SU-DHL-6 (cell line): ENCODE results near the gene GPR42.
A peak's percentile ranks its signal among the peaks of the same experiment; 100 is the strongest.

Source experiments
- H2AFZ ChIP-seq: fragments of 200-600 bp; sonication (generic); 2 replicates; pipeline ENCODE4 v1.6.1; 2014; ENCODE audit warnings: low read depth, mild to moderate bottlenecking, moderate library complexity, mixed read lengths, antibody characterized with exemption, low read length; ENCODE audit not compliant: severe bottlenecking
- H3F3A ChIP-seq: fragments of 200-600 bp; shearing (Covaris generic); 2 replicates; pipeline ENCODE4 v1.6.0; 2016; ENCODE audit warnings: antibody characterized with exemption, mild to moderate bottlenecking; ENCODE audit not compliant: insufficient read depth
- H3K27ac ChIP-seq: fragments of 200-600 bp; sonication (generic); 2 replicates; pipeline ENCODE4 v1.5.1; 2016; ENCODE audit warnings: low read depth, mild to moderate bottlenecking, low read length, moderate library complexity, mixed read lengths
- H3K27me3 ChIP-seq: fragments of 200-600 bp; sonication (generic), shearing (Covaris generic); 2 replicates; pipeline ENCODE4 v1.6.0; 2014; ENCODE audit warnings: mild to moderate bottlenecking, low read length
- H3K36me3 ChIP-seq: fragments of 200-600 bp; sonication (generic); 2 replicates; pipeline ENCODE4 v1.6.1; 2014; ENCODE audit warnings: mild to moderate bottlenecking, low read length, mixed read lengths
- H3K4me2 ChIP-seq: fragments of 300-600, 200-600 bp; shearing (Covaris generic), sonication (generic); 2 replicates; pipeline ENCODE4 v1.6.0; 2014; ENCODE audit warnings: low read length, low read depth, mild to moderate bottlenecking; ENCODE audit not compliant: poor library complexity, severe bottlenecking
- H3K4me3 ChIP-seq: fragments of 200-600 bp; sonication (generic); 2 replicates; pipeline ENCODE4 v1.5.1; 2014; ENCODE audit warnings: antibody characterized with exemption, low read length, mild to moderate bottlenecking, mixed read lengths; ENCODE audit not compliant: insufficient read depth, poor library complexity, severe bottlenecking
- H3K79me2 ChIP-seq: fragments of 200-600 bp; sonication (generic); 2 replicates; pipeline ENCODE4 v1.6.1; 2014; ENCODE audit warnings: mild to moderate bottlenecking, low read length, moderate library complexity; ENCODE audit not compliant: insufficient read depth
- H3K9ac ChIP-seq: fragments of 200-600 bp; sonication (generic); 2 replicates; pipeline ENCODE4 v1.7.0; 2014; ENCODE audit warnings: mild to moderate bottlenecking, low read length
- H3K9me2 ChIP-seq: fragments of 200-600 bp; sonication (generic); replicated peaks from 2 replicates; pipeline ENCODE4 v1.6.1; 2014; ENCODE audit warnings: low read length; ENCODE audit not compliant: insufficient read depth
- H3K9me3 ChIP-seq: fragments of 200-600 bp; sonication (generic); 2 replicates; pipeline ENCODE4 v1.6.1; 2014; ENCODE audit warnings: low read length, mixed read lengths; ENCODE audit not compliant: insufficient read depth
- H4K20me1 ChIP-seq: fragments of 200-600 bp; sonication (generic); 2 replicates; pipeline ENCODE4 v1.6.1; 2014; ENCODE audit warnings: low read depth, mild to moderate bottlenecking, antibody characterized with exemption, low read length, moderate library complexity, mixed read lengths
- EZH2phosphoT487 ChIP-seq: fragments of 200-600 bp; sonication (generic), shearing (Covaris generic); conservative IDR thresholded peaks from 2 replicates; pipeline ENCODE4 v1.6.1; 2018; ENCODE audit warnings: mild to moderate bottlenecking, antibody characterized with exemption, low read length, moderate library complexity, mixed read lengths
- TF ChIP-seq, protein P1 (sequence below): fragments of 200-600 bp; sonication (generic); IDR thresholded peaks from one replicate; pipeline ENCODE4 v1.5.1; 2017; ENCODE audit warnings: antibody characterized with exemption, mild to moderate bottlenecking, low read length, moderate library complexity; ENCODE audit not compliant: insufficient read depth, poor library complexity, severe bottlenecking

Gene GPR42

DNA sequence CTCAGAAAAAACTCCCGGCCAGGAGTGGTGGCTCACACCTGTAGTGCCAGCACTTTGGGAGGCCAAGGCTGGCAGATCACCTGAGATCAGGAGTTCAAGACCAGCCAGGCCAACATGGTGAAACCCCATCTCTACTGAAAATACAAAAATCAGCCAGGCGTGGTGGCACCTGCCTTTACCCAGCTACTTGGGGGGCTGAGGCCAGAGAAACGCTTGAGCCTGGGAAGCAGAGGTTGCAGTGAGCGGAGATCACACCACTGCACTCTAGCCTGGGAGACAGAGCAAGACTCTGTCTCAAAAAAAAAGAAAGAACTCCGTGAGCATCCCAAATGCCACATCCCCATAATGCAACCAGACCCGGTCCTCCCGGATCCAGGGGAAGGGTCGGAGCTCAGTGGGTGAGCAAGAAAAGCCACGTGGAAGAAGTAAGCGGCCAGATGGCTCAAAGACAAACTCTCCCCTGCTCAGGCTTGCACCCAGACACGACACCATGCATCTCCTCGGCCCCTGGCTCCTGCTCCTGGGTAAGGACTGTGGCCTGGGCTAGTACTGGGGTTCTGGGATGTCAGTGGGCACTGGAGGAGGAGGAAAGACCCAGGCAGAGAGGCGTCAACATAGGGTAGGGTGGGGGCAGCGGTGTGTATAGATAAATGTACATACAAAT is 39.2 kb upstream of the GPR42 start:
- peaks cover 29% of the 10 kb centered on the region for H3F3A ChIP-seq
- peaks cover 70% of the 10 kb centered on the region for H3K79me2 ChIP-seq
- no peak overlapping the region for H2AFZ ChIP-seq
- peak overlapping the region; percentile 94 for H3K4me2 ChIP-seq
- H3K4me3 ChIP-seq, result peak overlapping the region; percentile 63
- peak overlapping the region; percentile 96 for H3K27ac ChIP-seq
- no peaks in the 10 kb centered on the region for H3K27me3 ChIP-seq
- peaks cover 29% of the 10 kb centered on the region for H3K36me3 ChIP-seq
- peaks cover 9% of the 10 kb centered on the region; the same call in 1 of the 2 replicates for H4K20me1 ChIP-seq
- H3K9ac ChIP-seq, result peak overlapping the region; percentile 63
- H3K9me3 ChIP-seq, result no peaks in the 10 kb centered on the region
- TF ChIP-seq, protein P1, sequence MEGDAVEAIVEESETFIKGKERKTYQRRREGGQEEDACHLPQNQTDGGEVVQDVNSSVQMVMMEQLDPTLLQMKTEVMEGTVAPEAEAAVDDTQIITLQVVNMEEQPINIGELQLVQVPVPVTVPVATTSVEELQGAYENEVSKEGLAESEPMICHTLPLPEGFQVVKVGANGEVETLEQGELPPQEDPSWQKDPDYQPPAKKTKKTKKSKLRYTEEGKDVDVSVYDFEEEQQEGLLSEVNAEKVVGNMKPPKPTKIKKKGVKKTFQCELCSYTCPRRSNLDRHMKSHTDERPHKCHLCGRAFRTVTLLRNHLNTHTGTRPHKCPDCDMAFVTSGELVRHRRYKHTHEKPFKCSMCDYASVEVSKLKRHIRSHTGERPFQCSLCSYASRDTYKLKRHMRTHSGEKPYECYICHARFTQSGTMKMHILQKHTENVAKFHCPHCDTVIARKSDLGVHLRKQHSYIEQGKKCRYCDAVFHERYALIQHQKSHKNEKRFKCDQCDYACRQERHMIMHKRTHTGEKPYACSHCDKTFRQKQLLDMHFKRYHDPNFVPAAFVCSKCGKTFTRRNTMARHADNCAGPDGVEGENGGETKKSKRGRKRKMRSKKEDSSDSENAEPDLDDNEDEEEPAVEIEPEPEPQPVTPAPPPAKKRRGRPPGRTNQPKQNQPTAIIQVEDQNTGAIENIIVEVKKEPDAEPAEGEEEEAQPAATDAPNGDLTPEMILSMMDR, result no peak
- no peak for TF ChIP-seq EZH2phosphoT487
- H3K9me2 ChIP-seq, result no peaks in the 10 kb centered on the region

DNA sequence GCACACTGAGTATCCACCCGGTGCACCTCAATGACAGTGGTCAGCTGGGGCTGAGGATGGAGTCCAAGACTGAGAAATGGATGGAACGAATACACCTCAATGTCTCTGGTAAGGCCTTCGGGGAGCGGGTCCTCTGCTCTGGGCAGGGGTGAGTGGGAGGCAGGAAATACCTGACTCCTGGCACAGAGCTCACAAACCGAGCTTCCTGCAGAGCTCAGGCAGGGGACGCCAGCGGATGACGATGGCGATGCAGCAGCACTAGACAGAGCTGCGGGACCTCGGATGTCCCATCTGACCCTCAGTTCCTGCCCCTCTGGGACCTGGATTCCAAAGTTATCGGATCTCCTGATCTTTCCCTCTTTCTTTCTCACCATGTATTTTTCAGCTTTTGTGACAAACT is 38.1 kb upstream of the GPR42 start:
- Histone ChIP-seq H3K9me2 (no peaks in the 10 kb centered on the region), H3F3A (peaks cover 32% of the 10 kb centered on the region), H3K9me3 (no peaks in the 10 kb centered on the region), H3K79me2 (peaks cover 71% of the 10 kb centered on the region), H3K4me2 (peak overlapping the region; percentile 94), H3K27ac (peak overlapping the region; percentile 96), H3K4me3 (peak overlapping the region; percentile 63), H4K20me1 (peaks cover 9% of the 10 kb centered on the region; the same call in 1 of the 2 replicates), H3K36me3 (peaks cover 33% of the 10 kb centered on the region), H3K9ac (peak overlapping the region; percentile 63), H3K27me3 (no peaks in the 10 kb centered on the region), H2AFZ (no peak overlapping the region)
- TF ChIP-seq, protein P1, result no peak
- TF ChIP-seq EZH2phosphoT487, result no peak

DNA sequence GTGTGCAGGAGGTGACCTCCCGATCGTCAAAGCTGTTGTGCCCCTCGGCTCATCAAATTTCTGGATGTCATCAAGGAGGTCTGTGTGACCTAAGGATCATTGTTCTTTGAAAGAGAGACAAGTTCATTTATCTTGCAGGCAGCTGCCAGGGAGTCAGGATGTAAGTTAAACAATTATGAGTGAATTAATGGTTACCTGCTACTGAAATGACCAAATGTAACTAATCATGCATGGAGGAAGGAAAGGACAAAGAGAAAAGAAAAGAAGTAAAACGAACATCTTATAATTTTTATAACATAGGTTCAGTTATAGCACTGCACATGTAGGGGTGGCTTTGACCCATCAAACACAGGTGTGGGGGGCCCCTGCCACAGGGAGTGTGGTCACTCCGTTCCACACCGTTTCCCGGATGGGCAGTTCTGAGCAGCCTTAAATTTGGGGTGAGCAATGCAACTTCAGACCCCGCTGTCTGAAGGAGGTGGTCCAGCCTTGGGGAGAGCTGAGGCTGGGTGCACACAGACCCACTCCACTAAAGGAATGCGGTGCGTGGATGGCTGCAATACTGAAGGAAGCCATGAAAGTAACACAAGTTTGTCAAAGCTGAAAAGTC is 36.6 kb upstream of the GPR42 start:
- Histone ChIP-seq H2AFZ (no peak overlapping the region), H3K79me2 (peaks cover 66% of the 10 kb centered on the region), H3K36me3 (peaks cover 37% of the 10 kb centered on the region), H3K27ac (peak overlapping the region; percentile 96), H3K9me3 (no peaks in the 10 kb centered on the region), H4K20me1 (peaks cover 9% of the 10 kb centered on the region; the same call in 1 of the 2 replicates), H3K4me2 (peak overlapping the region; percentile 94), H3K9ac (peak overlapping the region; percentile 63), H3K4me3 (peak overlapping the region; percentile 63), H3K9me2 (no peaks in the 10 kb centered on the region), H3F3A (peaks cover 32% of the 10 kb centered on the region), H3K27me3 (no peaks in the 10 kb centered on the region)
- TF ChIP-seq, protein P1, result no peak
- no peak for TF ChIP-seq EZH2phosphoT487
